ENCODE results near the gene SHC4.

GRCh38 chr15:48905847-48906246 lies 57.9 kb downstream of the SHC4 start:
- TF ChIP-seq CTCF (IDR thresholded peaks at IDR 0.05) (no peak), POLR2A (IDR thresholded peaks at IDR 0.05) (no peak), POLR2AphosphoS5 (IDR thresholded peaks at IDR 0.05) (no peak)
